Activated T-helper 2 cell treated with anti-CD3 and anti-CD28 coated beads, Interferon-gamma antibody, Interleukin-2, Interleukin-4, amounts not matched to agents 10 μg/mL and 5 μg/mL and 100 μg/mL, durations not matched to agents 14 hours and 24 hours and 36 hours (primary cell): ENCODE measurements around the gene DENND4A. TPM values are rescaled to one million over a fixed set of nuclear protein-coding genes. Genes with fewer than 3 reads are reported as not detected.

Source experiments
- DNase-seq: peaks from one replicate; pipeline ENCODE4 v3.0.0; 2021; ENCODE audit warnings: low spot score
- H3K27ac Mint-ChIP-seq: one replicate; pipeline ENCODE4 v1.8.0; 2021; ENCODE audit warnings: mixed read lengths
- H3K27me3 Mint-ChIP-seq: one replicate; pipeline ENCODE4 v1.8.0; 2021; ENCODE audit warnings: low read depth, mixed read lengths
- H3K36me3 Mint-ChIP-seq: one replicate; pipeline ENCODE4 v1.8.0; 2021; ENCODE audit warnings: low read depth, mixed read lengths
- H3K4me1 Mint-ChIP-seq: one replicate; pipeline ENCODE4 v1.8.0; 2021; ENCODE audit warnings: low read depth, mixed read lengths
- H3K4me3 Mint-ChIP-seq: one replicate; pipeline ENCODE4 v1.8.0; 2021; ENCODE audit warnings: low read depth, mild to moderate bottlenecking, moderate library complexity, mixed read lengths
- H3K9me3 Mint-ChIP-seq: one replicate; pipeline ENCODE4 v1.8.0; 2021; ENCODE audit warnings: mixed read lengths
- intact Hi-C: fragments of 100-400 bp; cut with micrococcal nuclease; formaldehyde crosslinking; loops from one replicate; pipeline ENCODE4 v1.15.1; 2023
- total RNA-seq: library from RNA; stranded (reverse); gene quantifications from 2 replicates; pipeline ENCODE4 v1.2.3, GENCODE V29; 2022

The DENND4A gene
- total RNA-seq, 1 donor from 2014 or later: 62.3 TPM

DNA sequence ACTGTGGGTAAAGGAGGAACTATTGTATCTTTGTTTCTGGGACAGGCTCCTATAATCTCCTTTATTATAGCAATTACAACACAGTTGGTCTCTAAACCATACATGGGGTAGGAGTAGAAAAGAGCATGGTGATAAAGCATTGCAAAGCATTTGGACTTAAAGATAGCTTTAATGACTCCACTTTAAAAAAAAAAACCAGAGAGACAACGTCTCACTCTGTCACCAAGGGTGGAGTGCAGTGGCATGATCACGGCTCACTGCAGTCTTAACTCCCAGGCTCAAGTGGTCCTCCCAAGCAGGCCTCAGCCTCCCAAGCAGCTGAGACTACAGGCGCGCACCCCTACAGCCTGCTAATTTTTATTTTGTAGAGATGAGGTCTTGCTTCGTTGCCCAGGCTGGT lies 68.2 kb downstream of the DENND4A start:
- Mint-ChIP-seq H3K9me3 (no peaks in the 10 kb centered on the region), H3K4me3 (no peak overlapping the region), H3K4me1 (no peaks in the 10 kb centered on the region), H3K36me3 (peaks cover 47% of the 10 kb centered on the region), H3K27me3 (no peaks in the 10 kb centered on the region), H3K27ac (no peak overlapping the region)
- intact Hi-C loops: no loop called here
- no peak for DNase-seq

DNA sequence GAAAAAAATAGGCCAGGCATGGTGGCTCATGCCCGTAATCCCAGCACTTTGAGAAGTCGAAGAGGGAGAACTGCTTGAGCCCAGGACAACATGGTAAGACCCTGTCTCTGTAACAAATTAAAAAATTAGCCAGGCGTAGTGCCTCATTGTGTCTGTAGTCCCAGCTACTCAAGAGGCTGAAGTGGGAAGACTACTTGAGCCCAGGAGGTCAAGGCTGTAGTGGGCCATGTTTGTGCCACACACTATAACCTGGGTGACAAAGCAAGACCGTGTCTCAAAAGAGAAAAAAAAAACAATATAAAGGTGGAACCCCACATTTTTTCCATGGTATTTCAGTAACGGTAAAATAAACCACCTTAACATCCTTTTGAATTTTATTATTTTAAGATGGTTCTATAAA lies 69.9 kb downstream of the DENND4A start:
- Mint-ChIP-seq H3K4me1 (no peaks in the 10 kb centered on the region), H3K9me3 (no peaks in the 10 kb centered on the region), H3K27ac (no peak overlapping the region), H3K27me3 (no peaks in the 10 kb centered on the region), H3K36me3 (peaks cover 53% of the 10 kb centered on the region), H3K4me3 (no peak overlapping the region)
- intact Hi-C loops: no loop called here
- DNase-seq: no peak

DNA sequence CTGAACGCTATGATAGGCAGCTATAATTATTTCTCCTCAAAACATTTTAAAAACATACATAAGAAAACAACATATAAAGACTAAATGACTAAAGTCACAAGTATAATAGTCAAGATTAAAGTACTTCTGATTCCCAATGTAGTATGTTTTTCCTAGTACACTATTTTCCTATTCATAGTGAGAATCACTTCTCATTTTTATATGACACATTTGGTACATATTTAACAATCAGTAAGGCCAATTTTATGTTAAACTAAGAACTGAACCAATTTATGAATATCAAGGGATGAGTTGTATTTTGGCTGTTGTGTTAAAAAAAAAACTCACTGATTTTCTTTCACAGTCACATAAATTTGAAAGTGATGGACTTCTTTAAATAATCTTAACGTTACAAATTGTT lies 79.7 kb downstream of the DENND4A start:
- H3K9me3 Mint-ChIP-seq: no peaks in the 10 kb centered on the region

GRCh38 chr15:65695081-65695480 lies 97.0 kb downstream of the DENND4A start:
- intact Hi-C loops: no loop called here
- peaks cover 52% of the 10 kb centered on the region for H3K36me3 Mint-ChIP-seq
- H3K9me3 Mint-ChIP-seq: no peaks in the 10 kb centered on the region
- no peak for DNase-seq
- peaks cover 2% of the 10 kb centered on the region for H3K4me1 Mint-ChIP-seq
- H3K27me3 Mint-ChIP-seq: no peaks in the 10 kb centered on the region
- no peak overlapping the region for H3K27ac Mint-ChIP-seq
- no peak overlapping the region for H3K4me3 Mint-ChIP-seq

More for the DNA sequence above, 79.7 kb downstream of the DENND4A start:
- Mint-ChIP-seq H3K4me3 (no peak overlapping the region), H3K27ac (no peak overlapping the region), H3K36me3 (peaks cover 69% of the 10 kb centered on the region), H3K4me1 (peaks cover 5% of the 10 kb centered on the region), H3K27me3 (no peaks in the 10 kb centered on the region)
- DNase-seq: no peak
- intact Hi-C loops: no loop called here

GRCh38 chr15:65690778-65691177 lies 101.3 kb downstream of the DENND4A start:
- Mint-ChIP-seq H3K4me1 (peaks cover 17% of the 10 kb centered on the region), H3K27ac (no peak overlapping the region), H3K36me3 (peaks cover 71% of the 10 kb centered on the region), H3K4me3 (no peak overlapping the region), H3K9me3 (peaks cover 4% of the 10 kb centered on the region), H3K27me3 (no peaks in the 10 kb centered on the region)
- intact Hi-C loops: no loop called here
- DNase-seq: no peak

DNA sequence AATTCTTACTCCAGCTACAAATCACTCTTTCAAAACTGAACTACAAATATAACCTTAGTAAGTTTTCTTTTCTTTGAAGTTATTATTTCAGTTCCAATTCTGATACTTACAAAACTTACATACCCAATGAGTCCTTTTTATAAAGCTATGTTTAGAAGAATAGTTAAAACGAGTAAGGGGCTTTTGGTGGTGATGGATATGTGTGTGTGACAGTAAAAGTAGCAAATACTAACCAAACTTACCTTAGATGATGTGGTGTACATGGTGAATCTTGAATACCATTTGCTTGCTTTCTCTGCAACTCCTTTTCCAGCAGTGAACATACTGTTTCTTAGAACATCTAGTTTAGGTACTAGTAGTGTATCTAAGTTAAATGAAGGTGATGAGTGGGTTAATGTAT lies 101.9 kb downstream of the DENND4A start:
- no peaks in the 10 kb centered on the region for H3K27me3 Mint-ChIP-seq
- H3K36me3 Mint-ChIP-seq: peaks cover 71% of the 10 kb centered on the region
- peaks cover 17% of the 10 kb centered on the region for H3K4me1 Mint-ChIP-seq

GRCh38 chr15:65688462-65688861 lies 103.6 kb downstream of the DENND4A start:
- Mint-ChIP-seq H3K36me3 (peaks cover 80% of the 10 kb centered on the region), H3K27me3 (no peaks in the 10 kb centered on the region), H3K4me3 (no peak overlapping the region), H3K9me3 (peaks cover 4% of the 10 kb centered on the region), H3K27ac (peak overlapping the region; percentile 24), H3K4me1 (peaks cover 21% of the 10 kb centered on the region)
- DNase-seq: no peak
- intact Hi-C loops: no loop called here

More for the DNA sequence above, 101.9 kb downstream of the DENND4A start:
- intact Hi-C loops: no loop called here
- peaks cover 4% of the 10 kb centered on the region for H3K9me3 Mint-ChIP-seq
- H3K27ac Mint-ChIP-seq: no peak overlapping the region
- DNase-seq: no peak
- no peak overlapping the region for H3K4me3 Mint-ChIP-seq

- peaks cover 15% of the 10 kb centered on the region for H3K4me1 Mint-ChIP-seq
Observed at GRCh38 chr15:65682404-65682911, 109.6 kb downstream of the DENND4A start.

DNA sequence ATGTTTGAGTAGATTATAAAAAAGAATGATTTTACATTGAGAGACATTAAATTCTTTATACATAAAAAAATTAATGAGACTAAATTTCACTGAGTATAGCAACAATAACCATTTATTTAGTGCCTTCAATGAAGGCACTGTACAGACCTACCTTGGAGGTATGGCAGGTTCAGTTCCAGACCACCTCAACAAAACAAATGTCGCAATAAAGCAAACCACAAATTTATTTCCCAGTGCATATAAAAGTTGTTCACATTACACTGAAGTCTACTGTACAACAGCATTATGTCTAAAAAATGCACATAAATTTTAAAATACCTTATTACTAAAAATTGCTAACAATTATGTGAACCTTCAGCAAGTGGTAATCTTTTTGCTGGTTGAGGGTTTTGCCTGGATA lies 111.5 kb downstream of the DENND4A start:
- intact Hi-C loops: no loop called here
- no peaks in the 10 kb centered on the region for H3K9me3 Mint-ChIP-seq
- peaks cover 15% of the 10 kb centered on the region for H3K4me1 Mint-ChIP-seq
- H3K27me3 Mint-ChIP-seq: no peaks in the 10 kb centered on the region
- no peak for DNase-seq
- no peak overlapping the region for H3K27ac Mint-ChIP-seq
- peaks cover 39% of the 10 kb centered on the region for H3K36me3 Mint-ChIP-seq
- no peak overlapping the region for H3K4me3 Mint-ChIP-seq

More at GRCh38 chr15:65682404-65682911, 109.6 kb downstream of the DENND4A start:
- no peak overlapping the region for H3K4me3 Mint-ChIP-seq
- no peaks in the 10 kb centered on the region for H3K27me3 Mint-ChIP-seq
- H3K27ac Mint-ChIP-seq: no peak overlapping the region
- H3K9me3 Mint-ChIP-seq: no peaks in the 10 kb centered on the region
- H3K36me3 Mint-ChIP-seq: peaks cover 54% of the 10 kb centered on the region
- intact Hi-C loops: no loop called here
- no peak for DNase-seq

DNA sequence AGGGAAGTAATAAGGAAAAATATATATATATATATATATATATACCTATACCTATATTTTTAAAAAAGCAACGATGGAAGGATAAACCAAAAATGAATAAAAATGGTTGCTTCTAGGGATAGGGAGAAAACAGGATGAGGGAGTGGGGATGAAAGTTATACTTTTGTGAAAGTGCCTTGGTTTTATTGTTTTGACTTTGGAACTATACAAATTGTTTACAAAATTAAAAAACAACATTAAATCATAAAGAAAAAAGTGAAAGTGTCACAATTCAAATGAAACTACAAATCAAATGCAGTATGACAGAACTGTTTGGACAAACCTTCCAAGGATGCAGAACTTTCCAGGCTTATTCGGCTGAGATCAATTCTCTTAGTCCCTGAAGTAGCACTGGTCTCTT lies 116.0 kb downstream of the DENND4A start:
- H3K4me1 Mint-ChIP-seq: no peaks in the 10 kb centered on the region
- no peaks in the 10 kb centered on the region for H3K9me3 Mint-ChIP-seq
- intact Hi-C loops: no loop called here
- peaks cover 39% of the 10 kb centered on the region for H3K36me3 Mint-ChIP-seq
- DNase-seq: no peak
- no peak overlapping the region for H3K4me3 Mint-ChIP-seq
- no peak overlapping the region for H3K27ac Mint-ChIP-seq
- H3K27me3 Mint-ChIP-seq: no peaks in the 10 kb centered on the region

- H3K4me3 Mint-ChIP-seq: no peak overlapping the region
- no peaks in the 10 kb centered on the region for H3K27me3 Mint-ChIP-seq
- H3K9me3 Mint-ChIP-seq: no peaks in the 10 kb centered on the region
- peaks cover 39% of the 10 kb centered on the region for H3K36me3 Mint-ChIP-seq
- intact Hi-C loops: no loop called here
- H3K27ac Mint-ChIP-seq: no peak overlapping the region
- DNase-seq: no peak
- no peaks in the 10 kb centered on the region for H3K4me1 Mint-ChIP-seq
Observed at GRCh38 chr15:65675551-65675950, 116.5 kb downstream of the DENND4A start.

DNA sequence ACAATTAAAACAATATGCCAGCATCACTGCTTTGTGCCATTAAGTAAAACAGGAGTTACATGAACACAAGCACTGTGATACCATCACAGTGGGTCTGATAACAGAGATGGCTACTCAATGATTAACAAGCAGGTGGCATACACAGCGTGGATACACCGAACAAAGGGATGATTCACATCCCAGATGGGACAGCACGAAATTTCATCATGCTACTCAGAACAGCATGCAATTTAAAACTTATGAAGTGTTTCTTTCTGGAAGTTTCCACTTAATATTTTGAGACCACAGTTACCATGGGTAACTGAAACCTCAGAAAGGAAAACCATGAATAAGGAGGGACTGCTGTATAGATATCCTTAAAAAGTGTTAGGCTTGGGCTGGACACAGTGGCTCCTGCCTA lies 125.8 kb downstream of the DENND4A start:
- H3K4me3 Mint-ChIP-seq: no peak overlapping the region
- no peaks in the 10 kb centered on the region for H3K9me3 Mint-ChIP-seq
- peaks cover 76% of the 10 kb centered on the region for H3K36me3 Mint-ChIP-seq
- DNase-seq: no peak
- intact Hi-C loops: no loop called here
- H3K27ac Mint-ChIP-seq: peak overlapping the region; percentile 42
- no peaks in the 10 kb centered on the region for H3K4me1 Mint-ChIP-seq
- no peaks in the 10 kb centered on the region for H3K27me3 Mint-ChIP-seq

GRCh38 chr15:65663521-65663920 lies 128.6 kb downstream of the DENND4A start:
- intact Hi-C loops: no loop called here
- H3K4me3 Mint-ChIP-seq: no peak overlapping the region
- no peaks in the 10 kb centered on the region for H3K27me3 Mint-ChIP-seq
- no peak for DNase-seq
- H3K36me3 Mint-ChIP-seq: peaks cover 72% of the 10 kb centered on the region
- H3K9me3 Mint-ChIP-seq: no peaks in the 10 kb centered on the region
- H3K27ac Mint-ChIP-seq: no peak overlapping the region
- H3K4me1 Mint-ChIP-seq: no peaks in the 10 kb centered on the region

DNA sequence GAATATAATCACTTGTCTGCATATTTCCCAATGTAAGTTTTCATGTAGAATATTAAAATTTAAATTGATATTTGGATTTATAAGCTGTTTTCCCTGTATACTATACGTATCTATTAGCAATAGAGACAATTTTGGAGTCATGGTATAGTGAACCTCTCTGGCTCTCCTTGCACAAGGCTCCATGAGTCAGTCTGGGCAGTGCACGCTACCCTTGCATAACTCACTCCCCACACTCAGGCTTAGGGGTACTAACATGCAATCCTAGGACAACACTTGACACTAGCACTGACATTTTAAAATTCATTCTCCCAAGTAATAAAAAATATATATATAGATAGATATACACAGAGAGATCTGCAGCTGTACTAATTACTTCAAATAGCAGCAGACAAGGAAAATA lies 131.2 kb downstream of the DENND4A start:
- DNase-seq: no peak
- Mint-ChIP-seq H3K36me3 (peaks cover 55% of the 10 kb centered on the region), H3K27ac (no peak overlapping the region), H3K27me3 (no peaks in the 10 kb centered on the region), H3K4me1 (no peaks in the 10 kb centered on the region), H3K4me3 (no peak overlapping the region), H3K9me3 (no peaks in the 10 kb centered on the region)
- intact Hi-C loops: no loop called here
